ENCODE data around the gene EDRF1.

Gene EDRF1

GRCh38 chr10:125762692-125763648, 43.5 kb downstream of the EDRF1 start:
- DNase-seq: no peak

- DNase-seq: no peak
Observed at GRCh38 chr10:125765835-125766234, 46.3 kb downstream of the EDRF1 start.

DNA sequence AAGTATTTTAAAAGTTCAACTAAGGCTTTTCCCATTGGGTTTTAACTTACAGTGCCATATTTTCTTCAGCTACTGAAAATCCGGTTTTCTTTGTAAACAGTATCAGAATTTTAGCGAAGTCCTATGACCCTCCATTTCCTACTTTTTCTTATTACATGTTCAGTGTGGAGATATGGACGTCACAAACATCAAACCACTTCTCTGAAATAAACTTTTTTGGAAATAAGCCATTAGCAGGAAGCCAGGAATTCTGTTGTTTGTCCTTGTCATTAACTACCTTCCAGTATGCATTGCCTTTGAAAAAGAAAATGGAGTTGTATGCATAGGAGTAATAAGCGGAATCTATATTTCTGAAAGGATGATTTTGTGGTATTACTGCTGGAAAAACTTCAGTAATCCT, 47.0 kb downstream of the EDRF1 start:
- DNase-seq: no peak

DNA sequence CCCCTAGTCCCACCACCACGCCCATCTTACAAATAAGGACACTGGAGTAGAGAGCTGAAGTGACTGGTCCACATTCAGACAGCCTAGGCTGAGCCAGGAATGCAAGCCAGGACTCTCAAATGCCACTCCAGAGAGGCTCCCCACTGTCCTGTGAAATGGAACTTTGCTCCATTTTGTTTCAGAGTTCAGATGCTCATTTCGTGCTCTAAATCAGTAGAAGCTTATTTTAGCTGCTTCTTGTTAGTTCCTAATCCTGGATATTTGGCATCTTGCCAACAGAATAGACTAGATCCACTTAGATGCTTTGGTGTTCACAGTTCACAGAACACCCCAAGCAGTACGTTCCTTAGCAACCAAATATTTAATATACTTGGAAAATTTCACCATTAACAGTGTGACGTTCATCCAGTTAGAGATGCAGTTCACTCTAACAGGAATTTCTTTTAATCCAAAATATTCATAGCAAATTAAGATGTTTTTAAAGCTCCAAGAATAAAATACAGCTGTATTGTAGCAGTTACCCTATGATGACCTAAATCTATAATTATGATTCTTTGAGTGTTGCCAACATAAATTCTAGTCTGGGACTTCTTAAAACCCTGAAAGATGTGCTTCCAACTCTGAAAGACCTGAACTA, 48.8 kb downstream of the EDRF1 start:
- DNase-seq: no peak

DNA sequence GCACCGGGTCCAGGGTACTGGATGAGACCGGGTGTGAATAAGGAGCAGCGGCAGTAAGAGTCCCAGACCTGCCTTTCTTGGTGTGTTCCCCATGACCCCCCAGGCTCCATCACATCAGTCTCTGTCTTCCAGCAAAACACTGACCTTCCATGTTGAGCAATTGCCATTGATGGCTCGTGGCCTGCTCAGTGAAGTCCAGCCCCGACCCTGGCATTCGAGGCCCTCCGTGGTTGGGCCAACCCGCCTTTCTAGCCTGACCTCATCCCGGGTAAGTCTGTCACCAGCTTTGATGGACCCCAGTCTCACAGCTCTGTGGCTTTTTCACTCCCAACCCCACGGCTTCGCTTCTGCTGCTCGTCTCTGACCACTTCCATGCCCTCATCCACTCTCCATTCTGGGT, 49.7 kb downstream of the EDRF1 start:
- no peak for DNase-seq

DNA sequence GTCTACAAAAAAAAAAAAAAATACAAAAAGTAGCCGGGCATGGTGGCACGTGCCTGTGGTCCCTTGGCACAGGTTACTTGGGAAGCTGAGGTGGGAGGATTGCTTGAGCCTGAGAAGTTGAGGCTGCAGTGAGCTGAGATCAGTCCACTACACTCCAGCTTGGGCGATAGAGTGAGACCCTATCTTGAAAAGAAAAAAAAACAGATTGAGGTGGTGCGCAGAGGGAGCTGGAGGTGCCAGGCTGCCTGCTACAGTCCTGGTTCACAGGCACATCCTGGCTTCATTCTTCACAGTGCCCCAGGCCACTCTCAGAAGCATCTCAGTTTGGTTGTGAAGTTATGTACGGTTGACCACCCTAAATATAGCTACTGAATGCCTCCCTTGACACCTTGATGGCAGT, 51.3 kb downstream of the EDRF1 start:
- DNase-seq: no peak

GRCh38 chr10:125772112-125772863, 52.8 kb downstream of the EDRF1 start:
- no peak for DNase-seq

DNA sequence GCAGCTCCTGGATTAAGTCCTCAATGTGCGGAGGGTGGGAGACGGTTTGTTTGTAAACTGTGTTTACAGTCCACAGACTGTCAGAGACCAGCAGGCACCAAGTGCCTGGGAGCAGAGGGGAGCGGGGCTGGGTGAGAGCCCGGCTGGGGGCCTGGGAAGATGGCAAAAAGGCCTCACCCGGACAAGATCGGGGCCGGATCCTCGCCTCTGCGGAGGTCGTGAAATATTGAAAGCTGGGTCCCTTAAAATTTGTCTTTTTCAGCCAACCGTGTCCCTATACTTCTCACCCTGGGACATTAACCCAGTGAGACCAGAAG, 53.3 kb downstream of the EDRF1 start:
- DNase-seq: no peak

DNA sequence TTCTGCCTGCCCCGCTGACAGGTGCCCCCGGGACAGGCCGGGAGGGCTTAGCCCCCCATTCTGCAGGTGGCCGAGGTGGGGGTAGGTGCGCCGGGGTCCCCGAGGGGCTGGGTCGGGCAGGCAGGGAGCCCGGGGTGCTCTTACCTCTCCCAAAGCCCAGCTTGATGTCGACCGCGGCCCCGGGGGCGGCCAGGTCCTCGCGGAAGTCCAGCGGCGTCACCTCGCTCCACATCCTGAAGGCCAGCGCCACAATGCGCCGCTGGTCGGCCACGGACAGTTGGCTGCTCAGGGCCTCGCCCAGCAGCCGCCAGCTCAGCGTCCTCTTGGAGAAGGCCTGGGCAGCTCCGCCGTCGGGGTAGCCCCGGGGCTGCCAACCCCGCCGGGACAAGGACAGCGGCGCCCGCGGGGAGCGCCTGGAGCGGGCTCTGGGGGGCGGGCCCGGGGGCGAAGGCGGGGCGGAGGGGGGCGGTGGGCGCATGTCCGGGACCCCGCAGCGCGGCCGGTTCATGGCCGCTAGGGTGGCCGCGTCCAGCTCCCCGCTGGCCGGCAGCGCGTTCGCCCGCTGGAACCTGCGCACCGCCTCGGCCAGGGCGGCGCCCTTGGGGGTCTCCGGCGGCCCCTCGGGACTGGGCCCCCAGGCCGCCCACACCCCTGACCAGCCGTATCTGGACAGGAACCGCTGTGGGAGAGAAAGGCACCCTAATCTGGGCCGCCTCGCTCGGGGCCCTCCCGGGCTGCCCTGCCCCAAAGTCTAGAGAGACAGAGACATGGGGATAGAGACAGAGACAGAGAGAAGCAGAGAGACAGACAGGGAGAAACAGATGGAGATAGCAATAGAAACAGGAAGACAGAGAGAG, 54.4 kb downstream of the EDRF1 start:
- DNase-seq: no peak

DNA sequence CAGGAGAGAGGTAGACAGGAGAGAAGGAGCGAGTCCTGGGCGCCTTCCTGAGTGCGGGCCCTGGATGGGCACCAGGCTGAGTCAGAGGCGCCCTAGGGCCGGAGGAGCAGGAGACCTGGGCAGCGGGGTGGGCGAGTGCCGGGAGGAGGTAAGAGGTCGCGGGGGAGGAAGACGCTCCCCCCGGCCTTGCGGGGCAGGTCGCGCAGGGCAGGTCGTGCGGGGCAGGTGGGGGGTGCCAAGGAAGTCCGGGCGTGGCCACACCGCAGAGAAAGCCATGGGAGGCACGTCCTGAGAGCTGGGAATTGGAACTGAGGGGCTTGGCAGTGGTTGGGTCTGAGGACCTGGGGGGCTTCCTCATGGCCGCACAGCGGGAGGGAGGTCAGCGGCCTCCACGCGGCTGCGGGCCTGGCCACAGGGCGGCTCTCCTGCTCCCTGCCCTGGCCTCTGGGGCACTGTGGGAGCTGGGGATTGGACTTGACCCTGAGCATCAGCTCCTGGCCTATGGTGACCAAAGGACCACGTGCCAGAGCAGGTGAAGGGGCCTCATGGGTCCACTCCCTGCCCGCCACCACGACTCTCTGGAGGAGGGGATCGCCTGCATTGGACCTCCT, 55.2 kb downstream of the EDRF1 start:
- no peak for DNase-seq

DNA sequence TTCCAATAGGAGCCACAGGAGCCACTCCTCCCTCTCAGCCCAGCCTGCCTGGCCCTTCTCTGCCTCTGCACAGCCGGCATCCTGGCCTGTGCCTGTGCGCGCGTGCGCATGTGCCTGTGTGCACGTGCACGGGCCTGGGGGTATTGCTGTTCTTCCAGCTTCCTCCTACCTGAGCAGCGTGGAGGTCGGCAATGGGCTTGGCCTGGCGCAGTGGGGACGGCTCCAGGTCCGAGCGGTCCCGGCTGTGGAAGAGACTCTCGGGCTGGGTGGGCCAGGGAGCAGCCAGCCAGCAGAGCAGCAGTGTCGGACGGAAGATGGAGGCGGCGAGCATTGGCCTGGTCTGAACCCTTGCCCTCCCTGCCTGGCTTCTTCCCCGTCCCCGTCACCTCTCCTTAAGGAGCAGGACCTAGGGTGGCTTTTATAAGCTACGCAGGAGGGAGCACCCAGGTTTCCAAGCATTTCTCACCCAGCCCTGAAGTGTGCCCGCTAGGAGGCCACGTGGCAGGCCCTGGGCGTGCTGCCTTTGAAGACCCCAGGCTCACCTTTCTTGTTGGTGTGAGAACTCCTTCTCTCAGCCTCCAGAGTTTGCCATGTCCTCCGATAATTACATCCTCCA, 56.1 kb downstream of the EDRF1 start, which contains the start of gene MMP21:
Gene MMP21 (minus strand): TSS at position 331 of the 616 bp plus-strand sequence. CDS start 0 bp downstream, at position 331.
- no peak for DNase-seq

DNA sequence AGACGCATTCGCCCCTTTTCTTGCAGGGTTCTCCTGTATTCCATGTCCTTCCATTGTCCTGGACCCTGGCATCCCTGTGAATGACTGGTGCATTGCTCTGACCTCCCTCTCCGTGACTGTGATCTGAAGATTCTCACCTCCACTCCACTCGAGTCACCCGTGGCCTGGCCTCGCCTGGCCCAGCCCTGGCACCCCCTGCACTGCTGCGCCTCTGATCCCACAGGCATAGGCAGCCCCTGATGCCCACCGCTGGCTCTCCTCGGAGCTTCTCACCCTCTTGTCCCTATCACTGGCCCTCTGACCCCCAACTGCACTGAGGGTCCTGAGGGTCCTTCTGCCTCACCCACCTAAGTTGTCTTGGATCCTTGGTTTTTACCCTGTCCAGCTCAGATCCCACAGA, 58.3 kb downstream of the EDRF1 start:
- DNase-seq: no peak

DNA sequence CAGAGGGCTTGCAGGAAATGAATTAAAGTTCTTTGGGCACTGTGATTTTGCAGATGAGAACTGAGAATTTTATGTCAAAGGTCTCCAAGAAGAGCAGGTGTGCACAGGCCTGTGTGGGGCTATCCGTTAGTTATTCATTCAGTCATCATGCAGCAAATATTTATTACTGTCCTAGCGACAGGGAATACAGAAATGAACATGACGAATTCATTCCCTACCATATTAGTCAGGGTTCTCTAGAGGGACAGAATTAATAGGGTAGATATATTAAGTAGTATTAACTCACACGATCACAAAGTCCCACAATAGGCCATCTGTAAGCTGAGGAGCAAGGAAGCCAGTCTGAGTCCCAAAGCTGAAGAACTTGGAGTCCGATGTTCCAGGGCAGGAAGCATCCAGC, 59.0 kb downstream of the EDRF1 start:
- no peak for DNase-seq

DNA sequence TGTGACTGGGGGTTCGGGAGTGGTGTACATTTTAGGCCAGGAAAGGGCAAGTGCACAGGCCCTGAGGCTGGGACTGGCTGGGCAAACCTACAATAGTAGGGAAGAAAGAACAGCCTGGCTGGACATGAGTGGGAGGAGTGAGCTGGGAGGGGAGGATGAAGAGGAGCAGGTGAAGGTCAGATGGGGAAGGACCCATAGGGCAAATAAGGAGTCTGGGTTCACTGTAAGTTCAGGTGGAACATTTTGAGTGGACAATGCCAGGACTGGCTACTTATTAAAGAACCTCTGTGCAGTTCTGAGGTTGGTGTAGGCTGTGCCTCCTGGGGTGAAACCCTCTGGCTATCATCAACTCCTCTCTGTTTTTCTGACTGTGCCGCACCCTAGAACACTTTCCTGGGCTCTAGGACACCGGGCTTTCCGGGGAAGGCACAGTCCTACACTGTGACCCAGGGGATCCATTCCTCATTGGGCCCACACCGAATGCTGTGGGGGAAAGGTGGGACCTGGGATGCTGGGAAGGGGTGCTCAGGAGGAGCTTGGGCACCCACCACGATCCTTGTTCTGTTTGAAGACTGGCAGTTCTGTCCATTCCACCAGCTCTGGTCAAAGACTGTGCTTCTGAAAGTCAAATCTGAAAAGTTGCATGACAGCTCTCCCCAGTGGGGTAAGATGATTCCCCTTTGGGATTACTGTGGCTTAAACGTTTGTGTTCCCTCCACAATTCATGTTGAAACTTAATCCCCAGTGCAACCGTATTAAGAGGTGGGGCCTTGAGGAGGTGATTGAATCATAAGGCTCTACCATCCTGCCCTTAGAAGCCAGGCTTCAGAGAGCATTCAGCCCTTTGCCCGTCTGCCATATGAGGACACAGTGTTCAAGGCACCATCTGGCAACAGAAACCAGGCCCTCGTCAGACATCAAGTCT, 60.2 kb downstream of the EDRF1 start:
- DNase-seq: no peak

DNA sequence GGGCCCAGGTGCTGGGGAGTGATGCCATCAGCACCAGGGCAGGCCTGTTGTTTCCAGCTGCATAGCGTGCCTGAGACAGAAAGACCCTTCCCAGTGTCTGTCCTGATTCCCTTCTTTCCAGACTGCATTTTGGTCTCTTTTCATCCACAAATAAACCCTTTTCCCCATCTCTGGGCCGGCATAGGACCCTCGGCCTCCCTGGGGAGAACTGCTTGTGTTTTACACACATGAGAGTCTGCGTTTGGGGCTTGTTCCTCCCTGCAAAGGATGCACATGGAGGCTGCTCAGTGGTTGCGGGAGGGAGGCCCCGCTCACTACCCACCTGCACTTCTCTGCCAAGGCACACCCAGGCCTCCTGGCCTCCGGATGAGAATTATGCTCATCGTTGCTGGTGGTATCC, 61.9 kb downstream of the EDRF1 start:
- DNase-seq: no peak

DNA sequence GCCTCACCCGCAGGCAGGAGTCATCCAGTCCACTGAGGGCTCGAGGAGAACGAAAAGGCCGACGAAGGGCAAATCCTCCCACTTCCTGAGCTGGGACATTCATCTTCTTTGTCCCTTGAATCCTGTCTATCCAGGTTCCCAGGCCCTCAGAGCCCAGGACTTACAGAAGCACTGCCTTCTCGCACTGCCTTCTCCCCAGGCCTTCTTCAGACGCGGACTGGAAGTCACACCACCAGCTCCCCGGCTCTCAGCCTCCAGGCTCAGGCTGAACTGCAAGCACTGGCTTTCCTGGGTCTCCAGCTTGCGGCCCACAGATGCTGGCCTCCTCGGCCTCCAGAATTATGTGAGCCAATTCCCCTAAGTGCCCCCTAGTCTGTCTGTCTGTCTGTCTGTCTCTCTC, 62.5 kb downstream of the EDRF1 start:
- no peak for DNase-seq

- no peak for DNase-seq
Observed at GRCh38 chr10:125782616-125783015, 63.1 kb downstream of the EDRF1 start.

DNA sequence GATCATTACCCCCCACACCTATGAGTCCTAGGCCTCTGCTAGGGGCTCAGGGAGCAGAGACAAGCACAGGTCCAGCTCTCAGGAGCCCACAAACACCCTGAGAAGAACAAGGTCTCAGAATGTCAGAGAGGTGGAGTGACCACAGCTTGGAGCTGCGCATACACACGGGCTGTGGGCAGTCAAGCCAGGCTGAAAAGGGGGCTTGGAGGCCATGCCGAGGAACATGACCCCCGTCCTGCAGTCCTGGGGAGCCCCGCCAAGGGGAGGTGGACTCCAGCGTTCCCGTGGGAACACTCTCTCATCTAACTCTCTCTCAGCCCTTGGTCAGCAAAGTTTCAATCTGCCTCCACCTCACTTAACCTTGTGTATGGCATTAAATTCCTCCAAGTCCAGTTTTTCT, 63.9 kb downstream of the EDRF1 start:
- no peak for DNase-seq

DNA sequence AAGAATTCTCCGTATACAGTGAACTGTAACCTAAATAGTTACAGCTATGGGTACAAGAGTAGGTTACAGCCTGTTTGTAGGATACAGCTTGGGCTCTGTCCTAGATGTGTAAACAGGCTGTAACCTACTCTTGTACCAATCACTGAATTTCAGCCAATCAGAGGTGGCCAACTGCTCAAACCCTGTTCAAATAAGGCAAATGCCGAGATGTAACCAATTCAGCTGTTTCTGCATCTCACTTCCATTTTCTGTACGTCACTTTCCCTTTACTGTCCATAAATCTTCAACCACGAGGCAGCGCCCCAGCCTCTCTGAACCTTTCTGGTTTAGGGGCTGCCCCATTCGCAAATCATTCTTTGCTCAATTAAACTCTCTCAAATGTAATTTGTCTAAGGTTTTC, 64.4 kb downstream of the EDRF1 start:
- no peak for DNase-seq

DNA sequence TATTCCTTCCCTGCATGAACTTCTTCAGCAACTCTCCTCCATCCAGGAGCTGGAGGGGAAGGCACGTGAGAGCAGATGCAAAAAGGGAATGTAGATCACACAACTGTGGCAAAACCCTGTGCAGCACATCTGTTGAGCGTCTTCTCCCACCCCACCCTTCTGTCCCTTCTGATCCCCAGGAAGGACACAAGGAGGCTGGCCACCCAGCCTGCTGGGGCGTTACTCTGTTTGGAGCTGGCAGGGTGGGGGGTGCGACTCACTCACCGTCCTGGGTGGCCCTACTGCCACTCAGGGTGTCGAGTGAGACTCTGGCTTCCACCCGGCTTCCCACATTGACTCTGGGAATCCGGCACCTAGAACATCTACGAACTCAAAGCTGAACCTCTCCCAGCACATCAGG, 66.3 kb downstream of the EDRF1 start:
- DNase-seq: no peak

Data from activated CD4-positive, alpha-beta T cell treated with anti-CD3 and anti-CD28 coated beads, Interleukin-2, amount 50 U/mL, for 4 hours (primary cell).